Measurements from ENCODE around the gene KAZN. TPM values are rescaled to one million over a fixed set of nuclear protein-coding genes. Genes with fewer than 3 reads are reported as not detected.

Gene KAZN
- polyA plus RNA-seq, 1 experiment = 5.5 TPM

- TF ChIP-seq CTCF (IDR thresholded peaks at IDR 0.05; ENCODE audit: insufficient read depth, low read depth, low read length) = no peak
- POLR2A ChIA-PET = no interaction called here
- Histone ChIP-seq H3K36me3 (ENCODE audit: control insufficient read depth, insufficient read depth, low read length) (no peaks in the 10 kb centered on the region), H3K27me3 (ENCODE audit: control insufficient read depth, insufficient read depth, low read length) (peaks cover 12% of the 10 kb centered on the region), H3K4me3 (ENCODE audit: low read depth, low read length) (no peak overlapping the region)
- DNase-seq (ENCODE audit: low read depth) = no peak
- CTCF ChIA-PET = interaction anchor here (0.6 to 9.9 kb wide), 4 partner anchors 9 to 124 kb away, joined by 3 to 127 read pairs (median 3); no protein-coding TSS in a partner anchor
These were observed 549.5 kb downstream of the KAZN start for GRCh38 chr1:15148004-15148403.

GRCh38 chr1:15148475-15148874 is 550.0 kb downstream of the KAZN start:
- TF ChIP-seq CTCF (IDR thresholded peaks at IDR 0.05; ENCODE audit: insufficient read depth, low read depth, low read length) = no peak
- CTCF ChIA-PET = interaction anchor here (0.6 to 9.9 kb wide), 3 partner anchors 9 to 124 kb away, joined by 3 to 127 read pairs (median 3); no protein-coding TSS in a partner anchor
- no peak for DNase-seq (ENCODE audit: low read depth)
- Histone ChIP-seq H3K36me3 (ENCODE audit: control insufficient read depth, insufficient read depth, low read length) (no peaks in the 10 kb centered on the region), H3K27me3 (ENCODE audit: control insufficient read depth, insufficient read depth, low read length) (peaks cover 12% of the 10 kb centered on the region), H3K4me3 (ENCODE audit: low read depth, low read length) (no peak overlapping the region)
- POLR2A ChIA-PET = no interaction called here

DNA sequence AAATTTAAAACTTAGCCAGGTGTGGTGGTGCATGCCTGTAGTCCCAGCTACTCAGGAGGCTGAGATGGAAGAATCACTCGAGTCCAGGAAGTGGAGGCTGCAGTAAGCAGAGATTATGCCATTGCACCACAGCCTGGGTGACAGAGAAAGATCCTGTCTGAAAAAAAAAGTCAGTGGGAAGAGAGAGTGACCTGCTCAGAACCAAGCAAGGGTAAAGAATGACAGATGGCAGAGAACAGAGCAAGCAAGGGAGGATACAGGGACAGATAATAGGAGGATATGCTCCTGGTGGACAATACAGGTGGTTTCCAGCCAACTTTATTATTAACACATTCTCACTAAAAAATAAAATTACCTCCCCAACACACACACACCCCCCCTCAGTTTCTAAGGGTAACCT is 550.5 kb downstream of the KAZN start:
- no peak for DNase-seq (ENCODE audit: low read depth)
- H3K4me3 ChIP-seq (ENCODE audit: low read depth, low read length) = no peak overlapping the region
- ChIA-PET CTCF (interaction anchor here (9.9 kb wide), 1 partner anchor 123 kb away, joined by 127 read pairs; no protein-coding TSS in a partner anchor), POLR2A (no interaction called here)
- TF ChIP-seq CTCF (IDR thresholded peaks at IDR 0.05; ENCODE audit: insufficient read depth, low read depth, low read length) = no peak
- H3K27me3 ChIP-seq (ENCODE audit: control insufficient read depth, insufficient read depth, low read length) = peaks cover 12% of the 10 kb centered on the region
- H3K36me3 ChIP-seq (ENCODE audit: control insufficient read depth, insufficient read depth, low read length) = no peaks in the 10 kb centered on the region

GRCh38 chr1:15150376-15150775 is 551.9 kb downstream of the KAZN start:
- CTCF ChIA-PET = interaction anchor here (1.3 to 9.9 kb wide), 5 partner anchors 9 to 126 kb away, joined by 5 to 127 read pairs (median 16); no protein-coding TSS in a partner anchor
- H3K27me3 ChIP-seq (ENCODE audit: control insufficient read depth, insufficient read depth, low read length) = peaks cover 13% of the 10 kb centered on the region
- no peak overlapping the region for H3K4me3 ChIP-seq (ENCODE audit: low read depth, low read length)
- POLR2A ChIA-PET = no interaction called here
- H3K36me3 ChIP-seq (ENCODE audit: control insufficient read depth, insufficient read depth, low read length) = no peaks in the 10 kb centered on the region
- no peak for DNase-seq (ENCODE audit: low read depth)
- no peak for TF ChIP-seq CTCF (IDR thresholded peaks at IDR 0.05; ENCODE audit: insufficient read depth, low read depth, low read length)

- ChIA-PET CTCF (interaction anchor here (0.7 to 9.9 kb wide), 15 partner anchors 9 to 280 kb away, joined by 3 to 127 read pairs (median 6); no protein-coding TSS in a partner anchor), POLR2A (no interaction called here)
- no peak for DNase-seq (ENCODE audit: low read depth)
- TF ChIP-seq CTCF (IDR thresholded peaks at IDR 0.05; ENCODE audit: insufficient read depth, low read depth, low read length) = no peak
- Histone ChIP-seq H3K27me3 (ENCODE audit: control insufficient read depth, insufficient read depth, low read length) (peaks cover 11% of the 10 kb centered on the region), H3K4me3 (ENCODE audit: low read depth, low read length) (no peak overlapping the region), H3K36me3 (ENCODE audit: control insufficient read depth, insufficient read depth, low read length) (no peaks in the 10 kb centered on the region)
These were observed 552.9 kb downstream of the KAZN start for GRCh38 chr1:15151377-15151806.

All from BJ (cell line).